CD14-positive monocyte (primary cell): ENCODE results near the gene STX3. TPM values are rescaled to one million over a fixed set of nuclear protein-coding genes. Genes with fewer than 3 reads are reported as not detected.

Source experiments
- DNase-seq, 3 donors: peaks; one replicate each; pipeline ENCODE4 v3.0.0-alpha.2; 2011 to 2022
- H2AFZ ChIP-seq: 2 replicates; pipeline ENCODE4 v1.6.0; 2012; ENCODE audit warnings: mild to moderate bottlenecking, low read depth, low read length, inconsistent platforms; ENCODE audit not compliant: insufficient read depth, poor library complexity, severe bottlenecking
- H3K27ac ChIP-seq, 2 donors: 1 replicate in 1 of 2; 2 replicates in 1 of 2; pipeline ENCODE4 v1.5.1; 2012 to 2013; ENCODE audit warnings: low read length in 2 of 2, control low read depth in 1 of 2, inconsistent platforms in 1 of 2, low read depth in 1 of 2, mild to moderate bottlenecking in 1 of 2
- H3K27me3 ChIP-seq, 2 donors: one replicate each; pipeline versions ENCODE4 v1.6.0 to v1.6.1; 2011 to 2013; ENCODE audit warnings: low read length in 2 of 2; ENCODE audit not compliant: control insufficient read depth in 2 of 2, insufficient read depth in 2 of 2
- H3K36me3 ChIP-seq, 2 donors: replicated peaks in 1 of 2; 1 replicate in 1 of 2; 2 replicates in 1 of 2; pipeline versions ENCODE4 v1.5.1 to v1.6.1; 2012 to 2013; ENCODE audit warnings: low read length in 2 of 2, control low read depth in 1 of 2, inconsistent platforms in 1 of 2, mild to moderate bottlenecking in 1 of 2; ENCODE audit not compliant: insufficient read depth in 2 of 2, control insufficient read depth in 1 of 2
- H3K4me1 ChIP-seq, 2 donors: 1 replicate in 1 of 2; 2 replicates in 1 of 2; pipeline versions ENCODE4 v1.5.1 to v1.6.1; 2012 to 2013; ENCODE audit warnings: low read length in 2 of 2, control low read depth in 1 of 2, inconsistent platforms in 1 of 2, mild to moderate bottlenecking in 1 of 2, moderate library complexity in 1 of 2; ENCODE audit not compliant: insufficient read depth in 2 of 2, control insufficient read depth in 1 of 2
- H3K4me2 ChIP-seq: replicated peaks from 2 replicates; pipeline ENCODE3; 2012; ENCODE audit warnings: low read length, moderate library complexity, mild to moderate bottlenecking; ENCODE audit not compliant: poor library complexity, severe bottlenecking; ENCODE audit errors: extremely low read depth
- H3K4me3 ChIP-seq, 3 experiments: fragments of 200-600 bp in 1 of 3; sonication (generic) in 1 of 3; replicated peaks in 1 of 3; 1 replicate in 2 of 3; 2 replicates in 1 of 3; pipeline ENCODE4 v1.5.1; 2011 to 2013; ENCODE audit warnings: low read length in 3 of 3, mild to moderate bottlenecking in 3 of 3, control low read depth in 2 of 3, low read depth in 2 of 3, inconsistent platforms in 1 of 3, moderate library complexity in 1 of 3
- H3K79me2 ChIP-seq: 2 replicates; pipeline ENCODE4 v1.6.0; 2012; ENCODE audit warnings: mild to moderate bottlenecking, control low read depth, inconsistent platforms, low read length, moderate library complexity; ENCODE audit not compliant: insufficient read depth
- H3K9ac ChIP-seq: 2 replicates; pipeline ENCODE4 v1.6.0; 2017; ENCODE audit warnings: low read length, mild to moderate bottlenecking; ENCODE audit not compliant: insufficient read depth, poor library complexity, severe bottlenecking
- H3K9me3 ChIP-seq, 2 donors: replicated peaks in 1 of 2; 1 replicate in 1 of 2; 2 replicates in 1 of 2; pipeline versions ENCODE4 v1.5.1 to v1.6.1; 2012 to 2013; ENCODE audit warnings: low read length in 2 of 2, control low read depth in 1 of 2; ENCODE audit not compliant: control insufficient read depth in 1 of 2, insufficient read depth in 1 of 2
- H4K20me1 ChIP-seq: 2 replicates; pipeline ENCODE4 v1.6.0; 2012; ENCODE audit warnings: mild to moderate bottlenecking, low read length, control low read depth, moderate library complexity; ENCODE audit not compliant: insufficient read depth
- H3K27ac Mint-ChIP-seq, 7 donors: one replicate each; pipeline ENCODE4 v1.8.0; 2020; ENCODE audit warnings: mild to moderate bottlenecking in 7 of 7, mixed read lengths in 7 of 7, moderate library complexity in 6 of 7, inconsistent platforms in 2 of 7
- H3K27me3 Mint-ChIP-seq, 3 donors: one replicate each; pipeline ENCODE4 v1.8.0; 2021 to 2022; ENCODE audit warnings: low read depth in 3 of 3, mild to moderate bottlenecking in 3 of 3, mixed read lengths in 3 of 3, moderate library complexity in 3 of 3, inconsistent platforms in 1 of 3
- H3K36me3 Mint-ChIP-seq, 2 donors: one replicate each; pipeline ENCODE4 v1.8.0; 2020; ENCODE audit warnings: mixed read lengths in 2 of 2, inconsistent platforms in 1 of 2, mild to moderate bottlenecking in 1 of 2
- H3K4me1 Mint-ChIP-seq: one replicate; pipeline ENCODE4 v1.8.0; 2020; ENCODE audit warnings: mild to moderate bottlenecking, mixed read lengths
- H3K4me3 Mint-ChIP-seq, 2 donors: one replicate each; pipeline ENCODE4 v1.8.0; 2020; ENCODE audit warnings: mild to moderate bottlenecking in 2 of 2, mixed read lengths in 2 of 2, moderate library complexity in 1 of 2
- H3K9me3 Mint-ChIP-seq, 7 donors: one replicate each; pipeline ENCODE4 v1.8.0; 2020 to 2022; ENCODE audit warnings: mixed read lengths in 7 of 7, mild to moderate bottlenecking in 6 of 7, moderate library complexity in 6 of 7, inconsistent platforms in 2 of 7
- WGBS: methylation state at CpG from one replicate; pipeline ENCODE4 v1.1.5; 2013; ENCODE audit warnings: missing lambda C conversion rate; ENCODE audit not compliant: insufficient coverage; 5-methylcytosine and 5-hydroxymethylcytosine counted together
- intact Hi-C, 2 donors: fragments of 100-400 bp; cut with micrococcal nuclease; formaldehyde crosslinking; loops; one replicate each; pipeline versions ENCODE4 v1.15.0 to v1.15.1; 2023
- polyA plus RNA-seq, 3 donors: library from polyadenylated mRNA; depleted of rRNA in 1 of 3; unstranded in 2 of 3; stranded (reverse) in 1 of 3; fragments of 300-500 nt in 2 of 3; fragments of >200 nt in 1 of 3; fragmentation: Illumina TruSeq in 2 of 3; gene quantifications; 1 replicate in 2 of 3; 2 replicates in 1 of 3; pipeline ENCODE4 v1.2.3, GENCODE V29; 2012 to 2021
- TF ChIP-seq, protein P1 (sequence below): fragments of 200-600 bp; IDR thresholded peaks from one replicate; pipeline ENCODE4 v1.8.0; 2022; ENCODE audit warnings: antibody characterized with exemption, mild to moderate bottlenecking

STX3 gene
- polyA plus RNA-seq, 3 donors: 22.4 to 50.9 (median 25.4) TPM

DNA sequence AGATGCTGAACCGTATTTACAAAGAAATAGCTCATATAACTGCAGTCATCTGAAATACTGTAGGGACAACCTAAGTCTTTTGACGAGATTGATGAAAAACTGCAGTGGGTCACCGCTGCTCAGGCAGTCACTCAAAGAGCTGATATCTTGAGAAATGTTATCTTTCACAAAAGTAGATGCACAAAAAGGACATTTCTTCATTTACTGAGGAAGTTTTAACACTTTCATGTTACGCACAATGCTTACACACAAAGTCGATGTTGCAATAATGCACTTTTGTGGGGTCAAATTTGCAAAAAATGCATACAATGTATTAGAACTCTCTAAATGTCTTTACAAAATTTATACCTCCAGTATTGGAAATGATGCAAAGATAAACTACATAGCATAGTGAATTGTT lies 25.3 kb upstream of the STX3 start:
- H3K4me2 ChIP-seq: peak overlapping the region; percentile 33
- H3K4me1 Mint-ChIP-seq: peaks cover 52% of the 10 kb centered on the region
- no peak overlapping the region for H3K4me3 ChIP-seq
- H3K9me3 Mint-ChIP-seq: peaks cover 2 to 6% (median 4%) of the 10 kb centered on the region in 7 donors
- no peaks in the 10 kb centered on the region for H3K36me3 ChIP-seq
- H3K9me3 ChIP-seq: no peaks in the 10 kb centered on the region
- peak overlapping the region; percentile 17 for H2AFZ ChIP-seq
- no peaks in the 10 kb centered on the region for H3K27me3 ChIP-seq
- TF ChIP-seq, protein P1, sequence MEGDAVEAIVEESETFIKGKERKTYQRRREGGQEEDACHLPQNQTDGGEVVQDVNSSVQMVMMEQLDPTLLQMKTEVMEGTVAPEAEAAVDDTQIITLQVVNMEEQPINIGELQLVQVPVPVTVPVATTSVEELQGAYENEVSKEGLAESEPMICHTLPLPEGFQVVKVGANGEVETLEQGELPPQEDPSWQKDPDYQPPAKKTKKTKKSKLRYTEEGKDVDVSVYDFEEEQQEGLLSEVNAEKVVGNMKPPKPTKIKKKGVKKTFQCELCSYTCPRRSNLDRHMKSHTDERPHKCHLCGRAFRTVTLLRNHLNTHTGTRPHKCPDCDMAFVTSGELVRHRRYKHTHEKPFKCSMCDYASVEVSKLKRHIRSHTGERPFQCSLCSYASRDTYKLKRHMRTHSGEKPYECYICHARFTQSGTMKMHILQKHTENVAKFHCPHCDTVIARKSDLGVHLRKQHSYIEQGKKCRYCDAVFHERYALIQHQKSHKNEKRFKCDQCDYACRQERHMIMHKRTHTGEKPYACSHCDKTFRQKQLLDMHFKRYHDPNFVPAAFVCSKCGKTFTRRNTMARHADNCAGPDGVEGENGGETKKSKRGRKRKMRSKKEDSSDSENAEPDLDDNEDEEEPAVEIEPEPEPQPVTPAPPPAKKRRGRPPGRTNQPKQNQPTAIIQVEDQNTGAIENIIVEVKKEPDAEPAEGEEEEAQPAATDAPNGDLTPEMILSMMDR: no peak
- peak overlapping the region in 1 of 7 donors; percentile 14 for H3K27ac Mint-ChIP-seq
- H3K4me3 Mint-ChIP-seq: no peak overlapping the region
- H3K27me3 Mint-ChIP-seq: no peaks in the 10 kb centered on the region
- peaks cover 0 to 5% of the 10 kb centered on the region in 2 donors for H3K36me3 Mint-ChIP-seq
- DNase-seq: peak in 2 of 3 donors; percentile 4 to 33
- intact Hi-C loops: no loop called here
- H3K4me1 ChIP-seq: peaks cover 34 to 35% of the 10 kb centered on the region in 2 donors
- H3K9ac ChIP-seq: no peak overlapping the region
- peak overlapping the region; percentile 41 to 89 for H3K27ac ChIP-seq
- no peaks in the 10 kb centered on the region for H3K79me2 ChIP-seq
- no peaks in the 10 kb centered on the region for H4K20me1 ChIP-seq
- 43% methylated on average over 1 of the region's 5 CpGs for WGBS

DNA sequence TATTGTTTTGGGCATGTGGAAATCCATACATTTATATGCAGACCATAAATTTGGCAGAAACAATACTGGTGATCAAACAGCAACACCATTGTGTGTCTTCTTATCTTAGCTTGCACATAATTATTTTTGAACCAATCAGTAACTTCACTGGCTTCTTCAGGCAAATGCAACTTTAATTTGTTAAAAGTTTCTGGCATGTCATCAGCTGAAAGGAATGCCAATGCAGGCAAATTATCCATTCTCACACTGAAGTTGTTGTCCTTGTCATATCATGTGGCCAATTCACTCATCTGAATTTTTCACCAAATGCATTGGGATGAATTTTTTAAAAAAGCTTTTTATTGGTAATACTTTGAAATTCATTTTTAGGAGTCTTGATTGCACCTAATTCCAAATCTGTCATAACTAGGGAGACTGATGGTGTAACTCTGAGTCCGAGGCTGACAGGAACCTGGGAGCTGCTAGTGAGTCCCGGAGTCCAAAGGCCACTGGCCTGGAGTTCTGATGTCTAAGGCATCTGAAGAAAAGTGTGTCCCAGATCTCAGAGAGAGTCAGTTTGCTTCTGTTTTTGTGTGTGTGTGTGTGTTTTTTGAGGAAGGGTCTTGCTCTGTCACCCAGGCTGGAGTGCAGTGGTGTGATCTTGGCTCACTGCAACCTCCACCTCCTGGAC lies 24.1 kb upstream of the STX3 start:
- WGBS: 32% methylated on average over 2 of the region's 2 CpGs
- H3K4me1 ChIP-seq: peaks cover 34 to 35% of the 10 kb centered on the region in 2 donors
- intact Hi-C loops: no loop called here
- peak overlapping the region; percentile 6 for H2AFZ ChIP-seq
- H3K36me3 Mint-ChIP-seq: peaks cover 0 to 5% of the 10 kb centered on the region in 2 donors
- TF ChIP-seq, protein P1: no peak
- no peak overlapping the region for H3K9ac ChIP-seq
- no peaks in the 10 kb centered on the region for H3K36me3 ChIP-seq
- H3K9me3 ChIP-seq: no peaks in the 10 kb centered on the region
- no peaks in the 10 kb centered on the region for H3K27me3 ChIP-seq
- peak overlapping the region in 2 of 7 donors; percentile 6 to 41 for H3K27ac Mint-ChIP-seq
- DNase-seq: no peak
- H3K4me3 Mint-ChIP-seq: no peak overlapping the region
- peaks cover 2 to 9% (median 4%) of the 10 kb centered on the region in 7 donors for H3K9me3 Mint-ChIP-seq
- H3K79me2 ChIP-seq: no peaks in the 10 kb centered on the region
- peaks cover 52% of the 10 kb centered on the region for H3K4me1 Mint-ChIP-seq
- H3K4me2 ChIP-seq: no peak overlapping the region
- no peak overlapping the region for H3K27ac ChIP-seq
- no peaks in the 10 kb centered on the region for H4K20me1 ChIP-seq
- no peaks in the 10 kb centered on the region for H3K27me3 Mint-ChIP-seq
- H3K4me3 ChIP-seq: no peak overlapping the region
